DOHH2 (cell line): ENCODE data around the gene XPC.

ENCODE experiments used
- EZH2phosphoT487 ChIP-seq: fragments of 200-600 bp; sonication (generic); IDR thresholded peaks from 2 replicates; pipeline ENCODE4 v1.6.1; 2017; ENCODE audit warnings: borderline replicate concordance, mild to moderate bottlenecking, antibody characterized with exemption, low read length, moderate library complexity, mixed read lengths
- TF ChIP-seq, protein P1 (sequence below): fragments of 200-600 bp; sonication (generic); IDR thresholded peaks from one replicate; pipeline ENCODE4 v1.5.1; 2014; ENCODE audit warnings: antibody characterized with exemption, mild to moderate bottlenecking, low read depth, low read length; ENCODE audit not compliant: poor library complexity, severe bottlenecking

DNA sequence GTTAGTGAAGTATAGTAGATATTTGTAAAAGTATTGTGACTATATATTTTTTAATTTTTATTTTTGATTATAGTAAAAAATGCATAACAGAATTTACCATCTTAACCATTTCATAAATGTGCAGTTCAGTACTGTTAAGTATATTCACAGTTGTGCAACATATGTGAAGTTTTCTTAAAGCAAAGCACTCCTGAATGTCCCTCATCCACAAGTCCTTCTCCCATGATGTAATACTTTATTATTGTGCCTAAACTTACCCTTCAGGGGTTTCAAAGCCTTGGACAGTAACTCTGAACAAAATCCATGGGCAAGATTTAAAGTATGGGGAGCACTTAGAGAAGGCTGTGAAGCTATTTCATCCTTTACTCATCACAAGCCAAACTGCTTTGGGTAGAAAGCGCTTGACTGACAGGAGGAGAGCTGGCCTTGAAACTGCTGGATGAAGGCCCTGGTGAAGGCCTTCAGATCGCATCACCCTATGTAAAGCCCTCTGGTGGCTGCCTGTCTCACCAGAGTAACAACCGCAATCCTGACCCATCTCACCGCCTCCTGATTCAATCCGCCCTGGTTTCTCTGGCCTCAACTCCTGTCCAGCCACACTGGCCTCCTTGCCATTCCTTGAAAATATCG, 28.3 kb upstream of the XPC start:
- TF ChIP-seq, protein P1, sequence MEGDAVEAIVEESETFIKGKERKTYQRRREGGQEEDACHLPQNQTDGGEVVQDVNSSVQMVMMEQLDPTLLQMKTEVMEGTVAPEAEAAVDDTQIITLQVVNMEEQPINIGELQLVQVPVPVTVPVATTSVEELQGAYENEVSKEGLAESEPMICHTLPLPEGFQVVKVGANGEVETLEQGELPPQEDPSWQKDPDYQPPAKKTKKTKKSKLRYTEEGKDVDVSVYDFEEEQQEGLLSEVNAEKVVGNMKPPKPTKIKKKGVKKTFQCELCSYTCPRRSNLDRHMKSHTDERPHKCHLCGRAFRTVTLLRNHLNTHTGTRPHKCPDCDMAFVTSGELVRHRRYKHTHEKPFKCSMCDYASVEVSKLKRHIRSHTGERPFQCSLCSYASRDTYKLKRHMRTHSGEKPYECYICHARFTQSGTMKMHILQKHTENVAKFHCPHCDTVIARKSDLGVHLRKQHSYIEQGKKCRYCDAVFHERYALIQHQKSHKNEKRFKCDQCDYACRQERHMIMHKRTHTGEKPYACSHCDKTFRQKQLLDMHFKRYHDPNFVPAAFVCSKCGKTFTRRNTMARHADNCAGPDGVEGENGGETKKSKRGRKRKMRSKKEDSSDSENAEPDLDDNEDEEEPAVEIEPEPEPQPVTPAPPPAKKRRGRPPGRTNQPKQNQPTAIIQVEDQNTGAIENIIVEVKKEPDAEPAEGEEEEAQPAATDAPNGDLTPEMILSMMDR = no peak
- no peak for TF ChIP-seq EZH2phosphoT487
